Adrenal gland (tissue), 12 donors: Measurements from ENCODE around the gene TLR8. TPM values are rescaled to one million over a fixed set of nuclear protein-coding genes. Genes with fewer than 3 reads are reported as not detected.

Source experiments
- DNase-seq, 7 donors: peaks; one replicate each; pipeline ENCODE4 v3.0.0-alpha.2; 2019 to 2020
- H3K27ac ChIP-seq, 5 donors: fragments of 200-600 bp; sonication (generic) in 4 of 5; 1 replicate in 3 of 5; 2 replicates in 2 of 5; pipeline versions ENCODE4 v1.5.1 to v1.8.0; 2016 to 2020; ENCODE audit warnings: mild to moderate bottlenecking in 1 of 5
- H3K27me3 ChIP-seq: fragments of 200-600 bp; 2 replicates; pipeline ENCODE4 v1.8.0; 2021
- H3K36me3 ChIP-seq, 2 donors: fragments of 200-600 bp; replicated peaks in 1 of 2; 1 replicate in 1 of 2; 2 replicates in 1 of 2; pipeline versions ENCODE4 v1.5.1 to v1.8.0; 2018 to 2022
- H3K4me1 ChIP-seq, 2 donors: fragments of 200-600 bp; replicated peaks in 1 of 2; 1 replicate in 1 of 2; 2 replicates in 1 of 2; pipeline versions ENCODE4 v1.5.1 to v1.8.0; 2018 to 2021
- H3K4me3 ChIP-seq, 4 donors: fragments of 200-600 bp; sonication (generic) in 3 of 4; one replicate each; pipeline ENCODE4 v1.5.1; 2016 to 2018
- H3K9me3 ChIP-seq, 3 donors: fragments of 200-600 bp; sonication (generic) in 1 of 3; replicated peaks in 1 of 3; 1 replicate in 2 of 3; 2 replicates in 1 of 3; pipeline versions ENCODE4 v1.5.1 to v1.8.0; 2016 to 2021
- POLR2A ChIP-seq, 2 donors: fragments of 450-650 bp; IDR thresholded peaks; one replicate each; pipeline ENCODE4 v1.6.1; 2017; ENCODE audit warnings: antibody characterized with exemption in 2 of 2, mild to moderate bottlenecking in 2 of 2, moderate library complexity in 1 of 2
- WGBS, 4 donors: extraction: QIAGEN DNeasy Blood & Tissue Kit in 2 of 4; methylation state at CpG; one replicate each; pipeline versions ENCODE4 v1.1.5 to v1.1.7; 2013 to 2017; 5-methylcytosine and 5-hydroxymethylcytosine counted together
- intact Hi-C, 2 donors: fragments of 100-400 bp; cut with DNase I; formaldehyde crosslinking; loops; one replicate each; pipeline versions ENCODE4 v1.14.1 to v1.15.0; 2022 to 2023
- polyA plus RNA-seq, 3 donors: library from polyadenylated mRNA; stranded (reverse); fragments of 200-250 nt in 2 of 3; fragments of 350-450 nt in 1 of 3; fragmentation: Illumina TruSeq in 1 of 3; extraction: RNeasy Lipid Tissue Mini Kit (QIAGEN cat#74804) in 1 of 3; gene quantifications; one replicate each; pipeline ENCODE4 v1.2.3, GENCODE V29; 2013 to 2014
- total RNA-seq, 9 donors: library from RNA; depleted of rRNA in 4 of 9; stranded (reverse); fragments of >200 nt in 4 of 9; fragments of 120-200 nt in 1 of 9; fragmentation: NEBNext Ultra II Directional in 1 of 9; extraction: Animal tissue kit (Norgen Biotek cat#: 25700) in 1 of 9; gene quantifications; one replicate each; pipeline versions ENCODE4 v1.1.0 to v1.2.4, GENCODE V29; 2013 to 2023
- TF ChIP-seq, protein P1 (sequence below), 6 experiments: fragments of 450-650 bp in 4 of 6; fragments of 200-600 bp in 2 of 6; sonication (generic) in 1 of 6; IDR thresholded peaks; 1 replicate in 5 of 6; 2 replicates in 1 of 6; pipeline versions ENCODE4 v1.5.1 to v1.8.0; 2016 to 2021; ENCODE audit warnings: antibody characterized with exemption in 6 of 6, mild to moderate bottlenecking in 2 of 6, moderate library complexity in 1 of 6
- donor health status: healthy with polysubstance abuse.
- donor health status: Bipolar disorder and iron deficiency.
- donor health status: DM: yes; HTN: yes; CAD: no.
- donor health status: DM: no; HTN: no; CAD: no.
- donor health status: DM: no; HTN: no; CAD: no.
- donor health status: DM: yes; HTN: yes; CAD: no.

Gene TLR8
- total and polyA plus RNA-seq, 12 donors: 0.10 to 5.6 (median 1.9) TPM; not detected in 1

GRCh38 chrX:12894074-12895030 is 12.1 kb upstream of the TLR8 start:
- Histone ChIP-seq H3K36me3 (no peaks in the 10 kb centered on the region), H3K4me1 (no peaks in the 10 kb centered on the region), H3K27ac (no peak overlapping the region), H3K9me3 (no peaks in the 10 kb centered on the region), H3K27me3 (peaks cover 17% of the 10 kb centered on the region), H3K4me3 (no peak overlapping the region)
- 47 to 52% (median 50%) methylated on average over 10 to 12 of the region's 12 CpGs for WGBS, 4 donors
- TF ChIP-seq, protein P1, sequence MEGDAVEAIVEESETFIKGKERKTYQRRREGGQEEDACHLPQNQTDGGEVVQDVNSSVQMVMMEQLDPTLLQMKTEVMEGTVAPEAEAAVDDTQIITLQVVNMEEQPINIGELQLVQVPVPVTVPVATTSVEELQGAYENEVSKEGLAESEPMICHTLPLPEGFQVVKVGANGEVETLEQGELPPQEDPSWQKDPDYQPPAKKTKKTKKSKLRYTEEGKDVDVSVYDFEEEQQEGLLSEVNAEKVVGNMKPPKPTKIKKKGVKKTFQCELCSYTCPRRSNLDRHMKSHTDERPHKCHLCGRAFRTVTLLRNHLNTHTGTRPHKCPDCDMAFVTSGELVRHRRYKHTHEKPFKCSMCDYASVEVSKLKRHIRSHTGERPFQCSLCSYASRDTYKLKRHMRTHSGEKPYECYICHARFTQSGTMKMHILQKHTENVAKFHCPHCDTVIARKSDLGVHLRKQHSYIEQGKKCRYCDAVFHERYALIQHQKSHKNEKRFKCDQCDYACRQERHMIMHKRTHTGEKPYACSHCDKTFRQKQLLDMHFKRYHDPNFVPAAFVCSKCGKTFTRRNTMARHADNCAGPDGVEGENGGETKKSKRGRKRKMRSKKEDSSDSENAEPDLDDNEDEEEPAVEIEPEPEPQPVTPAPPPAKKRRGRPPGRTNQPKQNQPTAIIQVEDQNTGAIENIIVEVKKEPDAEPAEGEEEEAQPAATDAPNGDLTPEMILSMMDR (IDR thresholded peaks at IDR 0.05): peak in 5 of 6 experiments; percentile 30 to 66 (median 50)
- no peak for TF ChIP-seq POLR2A (IDR thresholded peaks at IDR 0.05)
- intact Hi-C loops: loop anchor here in 1 of 2 donors (10.0 kb wide), 1 partner anchor 70 kb away; no protein-coding TSS in a partner anchor
- peak in 5 of 7 donors; percentile 17 to 61 (median 29) for DNase-seq

GRCh38 chrX:12895866-12896265 is 10.6 kb upstream of the TLR8 start:
- DNase-seq: no peak
- Histone ChIP-seq H3K27ac (no peak overlapping the region), H3K4me1 (no peaks in the 10 kb centered on the region), H3K4me3 (no peak overlapping the region), H3K36me3 (no peaks in the 10 kb centered on the region), H3K27me3 (peaks cover 22% of the 10 kb centered on the region), H3K9me3 (no peaks in the 10 kb centered on the region)
- intact Hi-C loops: loop anchor here in 1 of 2 donors (10.0 kb wide), 1 partner anchor 71 kb away; no protein-coding TSS in a partner anchor
- no peak for TF ChIP-seq POLR2A (IDR thresholded peaks at IDR 0.05)
- TF ChIP-seq, protein P1 (IDR thresholded peaks at IDR 0.05): no peak
- WGBS, 4 donors: 15 to 51% (median 40%) methylated on average over 2 of the region's 2 CpGs

- Histone ChIP-seq H3K36me3 (no peaks in the 10 kb centered on the region), H3K4me3 (no peak overlapping the region), H3K27me3 (peaks cover 22% of the 10 kb centered on the region), H3K9me3 (no peaks in the 10 kb centered on the region), H3K27ac (no peak overlapping the region), H3K4me1 (no peaks in the 10 kb centered on the region)
- TF ChIP-seq POLR2A (IDR thresholded peaks at IDR 0.05): no peak
- TF ChIP-seq, protein P1 (IDR thresholded peaks at IDR 0.05): no peak
- WGBS, 4 donors: 66 to 82% (median 70%) methylated on average over 4 of the region's 4 CpGs; no CpG with 5 or more reads in 1 of the 4 donors
- no peak for DNase-seq
- intact Hi-C loops: loop anchor here in 1 of 2 donors (10.0 kb wide), 1 partner anchor 72 kb away; no protein-coding TSS in a partner anchor
Measured at GRCh38 chrX:12896935-12897334, 9.5 kb upstream of the TLR8 start.

- TF ChIP-seq, protein P1 (IDR thresholded peaks at IDR 0.05): no peak
- TF ChIP-seq POLR2A (IDR thresholded peaks at IDR 0.05): no peak
- intact Hi-C loops: loop anchor here in 1 of 2 donors (10.0 kb wide), 1 partner anchor 73 kb away; no protein-coding TSS in a partner anchor
- H3K9me3 ChIP-seq: no peaks in the 10 kb centered on the region
- DNase-seq: no peak
- H3K27me3 ChIP-seq: peaks cover 22% of the 10 kb centered on the region
- H3K4me1 ChIP-seq: no peaks in the 10 kb centered on the region
- H3K27ac ChIP-seq: no peak overlapping the region
- 83 to 94% (median 87%) methylated on average over 5 of the region's 5 CpGs for WGBS, 4 donors
- H3K36me3 ChIP-seq: no peaks in the 10 kb centered on the region
- no peak overlapping the region for H3K4me3 ChIP-seq
Measured at GRCh38 chrX:12898073-12898472, 8.3 kb upstream of the TLR8 start.
